GM18861 (cell line): ENCODE data around the gene ZBTB17.

Experiments used
- ATAC-seq: cut with Tn5 transposase; IDR thresholded peaks from one replicate; pipeline ENCODE4 v1.9.1; 2021; ENCODE audit not compliant: unreplicated experiment

Gene ZBTB17

GRCh38 chr1:15948091-15948591 lies 27.8 kb downstream of the ZBTB17 start:
- ATAC-seq, result no peak

GRCh38 chr1:15947382-15948090 lies 28.4 kb downstream of the ZBTB17 start:
- ATAC-seq, result no peak

GRCh38 chr1:15946571-15947381 lies 29.1 kb downstream of the ZBTB17 start:
- ATAC-seq, result no peak

- ATAC-seq, result no peak
These were observed 30.0 kb downstream of the ZBTB17 start for GRCh38 chr1:15945832-15946448.

- ATAC-seq, result no peak
These were observed 30.7 kb downstream of the ZBTB17 start for GRCh38 chr1:15945011-15945831.

- ATAC-seq, result no peak
These were observed 31.4 kb downstream of the ZBTB17 start for GRCh38 chr1:15944308-15945010.

- no peak for ATAC-seq
These were observed 32.0 kb downstream of the ZBTB17 start for GRCh38 chr1:15943992-15944307.

GRCh38 chr1:15943328-15943991 lies 32.4 kb downstream of the ZBTB17 start:
- no peak for ATAC-seq

GRCh38 chr1:15942661-15943327 lies 33.1 kb downstream of the ZBTB17 start:
- ATAC-seq, result no peak

- ATAC-seq, result no peak
These were observed 33.8 kb downstream of the ZBTB17 start for GRCh38 chr1:15941899-15942660.

GRCh38 chr1:15941044-15941840 lies 34.7 kb downstream of the ZBTB17 start:
- ATAC-seq, result no peak

GRCh38 chr1:15940110-15941043 lies 35.5 kb downstream of the ZBTB17 start:
- ATAC-seq, result no peak

- no peak for ATAC-seq
These were observed 36.5 kb downstream of the ZBTB17 start for GRCh38 chr1:15939181-15940109.

- ATAC-seq, result no peak
These were observed 37.2 kb downstream of the ZBTB17 start for GRCh38 chr1:15938628-15939161.

- no peak for ATAC-seq
These were observed 38.2 kb downstream of the ZBTB17 start for GRCh38 chr1:15937706-15938168.
